GM10248 (cell line): ENCODE results near the gene RELCH.

ENCODE experiments used
- CTCF ChIA-PET: fragments of 300-600 bp; sonication (Branson Sonifier 250); formaldehyde crosslinking; extraction: SDS; loops from one replicate; lab custom pipeline; 2021; ENCODE audit warnings: antibody characterized with exemption; lab: Yijun Ruan, JAX
- POLR2A ChIA-PET: fragments of 350-650 bp; sonication (Branson Sonifier 250); formaldehyde crosslinking; extraction: SDS; loops from one replicate; lab custom pipeline; 2020; ENCODE audit warnings: antibody characterized with exemption; lab: Yijun Ruan, JAX
- DNase-seq: peaks from one replicate; pipeline ENCODE4 v3.0.0; 2012; ENCODE audit errors: extremely low spot score
- TF ChIP-seq, protein P1 (sequence below): IDR thresholded peaks from 2 replicates; pipeline ENCODE4 v1.5.1; 2012; ENCODE audit warnings: mild to moderate bottlenecking, low read depth; ENCODE audit errors: extremely low read depth, missing control alignments, control extremely low read depth

Gene RELCH

DNA sequence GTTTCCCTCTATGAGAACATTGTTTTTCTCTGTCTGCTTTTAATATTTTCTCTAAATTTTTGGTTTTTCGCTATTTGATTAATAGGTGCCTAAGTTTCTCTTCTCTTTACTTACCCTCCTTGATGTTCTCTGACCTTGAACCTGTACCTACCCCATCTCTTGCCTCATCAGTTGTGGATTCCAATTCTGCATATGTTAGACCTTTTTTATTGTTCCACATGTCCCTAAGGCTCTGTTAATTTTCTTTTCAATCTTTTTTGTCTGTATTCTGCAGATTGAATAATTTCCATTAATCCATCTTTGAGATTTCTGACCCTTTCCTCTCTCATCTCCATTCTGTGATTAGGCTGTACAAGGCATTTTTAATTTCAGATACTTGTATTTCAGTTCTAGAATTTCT lies 23.1 kb downstream of the RELCH start:
- POLR2A ChIA-PET = no interaction called here

DNA sequence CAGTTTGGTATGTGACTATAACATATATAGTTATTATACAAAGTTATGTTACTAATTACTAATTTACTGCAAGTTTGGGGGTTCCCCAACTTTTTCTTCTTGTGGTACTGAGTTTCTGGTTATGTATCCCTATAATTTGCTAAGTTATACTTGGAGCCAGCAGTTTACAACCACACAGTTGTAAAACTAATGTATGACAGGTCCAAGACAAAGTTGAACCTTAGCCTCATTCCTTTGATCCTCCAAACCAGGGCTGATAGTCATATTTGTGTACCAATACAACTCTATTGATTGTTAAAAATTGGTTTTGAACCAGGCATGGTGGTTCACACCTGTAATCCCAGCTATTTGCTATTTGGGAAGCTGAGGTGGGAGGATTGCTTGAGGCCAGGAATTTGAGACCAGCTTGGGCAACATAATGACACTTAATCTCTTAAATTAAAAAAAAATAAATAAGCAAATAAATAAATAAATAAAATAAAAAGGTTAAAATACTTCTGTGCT lies 24.3 kb downstream of the RELCH start:
- no peak for DNase-seq
- ChIA-PET POLR2A (no interaction called here), CTCF (interaction anchor here (1.3 to 1.8 kb wide), 2 partner anchors 11 to 19 kb away, joined by 3 read pairs; no protein-coding TSS in a partner anchor)
- TF ChIP-seq, protein P1, sequence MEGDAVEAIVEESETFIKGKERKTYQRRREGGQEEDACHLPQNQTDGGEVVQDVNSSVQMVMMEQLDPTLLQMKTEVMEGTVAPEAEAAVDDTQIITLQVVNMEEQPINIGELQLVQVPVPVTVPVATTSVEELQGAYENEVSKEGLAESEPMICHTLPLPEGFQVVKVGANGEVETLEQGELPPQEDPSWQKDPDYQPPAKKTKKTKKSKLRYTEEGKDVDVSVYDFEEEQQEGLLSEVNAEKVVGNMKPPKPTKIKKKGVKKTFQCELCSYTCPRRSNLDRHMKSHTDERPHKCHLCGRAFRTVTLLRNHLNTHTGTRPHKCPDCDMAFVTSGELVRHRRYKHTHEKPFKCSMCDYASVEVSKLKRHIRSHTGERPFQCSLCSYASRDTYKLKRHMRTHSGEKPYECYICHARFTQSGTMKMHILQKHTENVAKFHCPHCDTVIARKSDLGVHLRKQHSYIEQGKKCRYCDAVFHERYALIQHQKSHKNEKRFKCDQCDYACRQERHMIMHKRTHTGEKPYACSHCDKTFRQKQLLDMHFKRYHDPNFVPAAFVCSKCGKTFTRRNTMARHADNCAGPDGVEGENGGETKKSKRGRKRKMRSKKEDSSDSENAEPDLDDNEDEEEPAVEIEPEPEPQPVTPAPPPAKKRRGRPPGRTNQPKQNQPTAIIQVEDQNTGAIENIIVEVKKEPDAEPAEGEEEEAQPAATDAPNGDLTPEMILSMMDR = no peak

More for the DNA sequence above, 23.1 kb downstream of the RELCH start:
- TF ChIP-seq, protein P1 = no peak
- no peak for DNase-seq
- CTCF ChIA-PET = interaction anchor here (0.8 to 1.3 kb wide), 2 partner anchors 9 to 11 kb away, joined by 3 to 5 read pairs; no protein-coding TSS in a partner anchor

DNA sequence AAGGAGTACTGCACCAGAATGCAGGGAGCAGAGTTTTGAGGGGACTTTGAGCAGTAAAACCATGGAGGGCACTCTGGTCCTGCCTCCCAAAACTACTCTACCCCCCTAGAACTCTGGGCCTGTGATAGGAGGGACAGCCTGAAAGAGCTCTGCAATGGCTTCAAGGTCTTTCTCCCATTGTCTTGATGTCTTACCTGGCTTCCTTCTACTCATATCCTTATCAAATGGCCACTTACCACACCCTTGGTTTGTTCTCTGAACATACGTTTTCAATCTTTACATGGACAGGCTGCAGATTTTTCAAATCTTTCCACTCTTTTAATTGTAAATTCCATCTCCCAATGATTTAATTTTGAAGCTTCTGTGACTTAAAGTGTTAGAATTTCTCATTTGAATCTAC lies 27.7 kb downstream of the RELCH start:
- ChIA-PET POLR2A (no interaction called here), CTCF (interaction anchor here (1.3 to 2.3 kb wide), 3 partner anchors 33 to 211 kb away, joined by 4 to 8 read pairs (median 6); no protein-coding TSS in a partner anchor)
- no peak for DNase-seq
- TF ChIP-seq, protein P1 = no peak

DNA sequence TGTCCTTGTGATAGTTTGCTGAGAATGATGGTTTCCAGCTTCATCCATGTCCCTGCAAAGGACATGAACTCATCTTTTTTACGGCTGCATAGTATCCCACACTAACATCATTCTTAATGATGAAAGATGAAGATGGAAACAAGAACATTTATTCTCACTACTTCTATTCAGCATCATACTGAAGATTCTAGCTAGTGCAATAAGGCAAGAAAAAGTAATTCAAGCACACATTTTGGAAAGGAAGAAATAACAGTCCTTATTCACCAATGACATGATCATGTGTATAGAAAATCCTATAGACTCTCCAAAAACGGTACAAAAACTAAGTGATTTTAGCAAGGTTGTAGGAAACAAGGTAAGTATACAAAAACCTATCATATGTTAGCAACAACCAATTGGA lies 37.2 kb downstream of the RELCH start:
- CTCF ChIA-PET = no interaction called here
- no peak for DNase-seq
- POLR2A ChIA-PET = no interaction called here
- TF ChIP-seq, protein P1 = no peak

DNA sequence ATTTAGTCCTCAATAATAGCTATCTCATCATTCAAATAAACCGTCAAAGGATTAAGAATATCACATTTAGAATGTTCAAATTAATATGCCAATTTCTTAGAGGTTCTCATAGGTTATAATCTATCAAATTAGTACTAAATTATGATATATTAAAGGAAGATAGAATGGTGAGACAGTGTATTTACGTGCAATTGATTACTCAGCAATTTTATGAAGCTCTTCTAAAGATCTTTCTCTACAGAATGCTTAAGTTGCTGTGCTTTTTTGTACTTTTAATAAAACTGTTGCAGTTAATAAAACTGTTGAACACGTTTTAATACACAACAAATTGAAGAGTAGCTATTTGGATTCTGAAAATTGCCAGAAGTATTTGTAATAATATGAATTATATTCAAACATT lies 39.0 kb downstream of the RELCH start:
- DNase-seq = no peak
- TF ChIP-seq, protein P1 = no peak
- ChIA-PET POLR2A (no interaction called here), CTCF (interaction anchor here (0.7 to 1.9 kb wide), 4 partner anchors 18 to 195 kb away, joined by 3 to 4 read pairs (median 3); no protein-coding TSS in a partner anchor)

DNA sequence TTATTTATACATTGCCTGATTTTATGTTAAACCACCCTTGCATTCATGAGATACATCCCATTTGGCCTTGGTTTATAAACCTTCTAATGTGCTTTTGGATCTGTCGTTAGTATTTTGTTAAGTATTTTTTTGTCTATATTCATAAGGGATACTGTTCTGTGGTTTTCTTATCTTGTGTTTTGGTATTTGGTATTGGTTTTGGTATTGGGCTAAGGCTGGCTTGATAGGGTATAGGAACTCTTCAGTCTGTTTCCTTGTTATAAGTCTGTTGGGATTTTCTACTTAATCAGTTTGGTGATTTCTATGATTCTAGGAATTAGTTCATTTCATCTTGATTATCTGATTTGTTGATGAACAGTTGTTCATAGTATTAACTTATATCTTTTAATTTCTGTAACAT lies 49.2 kb downstream of the RELCH start:
- CTCF ChIA-PET = no interaction called here

More for the DNA sequence above, 49.2 kb downstream of the RELCH start:
- no peak for DNase-seq
- TF ChIP-seq, protein P1 = no peak
- POLR2A ChIA-PET = no interaction called here
